Ecto neural progenitor cell (in vitro differentiated cells): ENCODE data around the gene PFN3.

Experiments
- DNase-seq: peaks from one replicate; pipeline ENCODE4 v3.0.0-alpha.2; 2018; ENCODE audit warnings: low spot score

Gene PFN3

DNA sequence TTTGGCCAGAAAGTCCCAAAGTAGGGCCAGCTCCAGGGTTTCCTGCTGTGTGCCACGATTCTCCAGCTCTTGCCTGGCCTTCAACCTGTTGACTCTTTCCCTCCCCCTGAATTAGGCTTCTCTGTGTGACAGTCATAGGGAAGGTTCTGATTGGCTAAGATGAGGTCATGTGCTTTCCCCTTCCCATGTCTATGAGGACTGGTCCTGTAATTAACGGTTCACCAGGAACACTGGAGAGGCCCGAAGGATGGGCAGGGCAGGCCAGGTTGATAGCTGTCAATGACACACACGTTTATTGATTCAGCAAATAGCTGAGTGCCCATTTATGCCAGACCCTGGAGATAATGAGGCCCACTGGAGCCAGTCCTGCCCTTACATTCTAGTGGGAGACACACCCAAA is 37.2 kb upstream of the PFN3 start:
- DNase-seq: no peak

- no peak for DNase-seq
Observed at GRCh38 chr5:177435847-177436536, 35.5 kb upstream of the PFN3 start.

DNA sequence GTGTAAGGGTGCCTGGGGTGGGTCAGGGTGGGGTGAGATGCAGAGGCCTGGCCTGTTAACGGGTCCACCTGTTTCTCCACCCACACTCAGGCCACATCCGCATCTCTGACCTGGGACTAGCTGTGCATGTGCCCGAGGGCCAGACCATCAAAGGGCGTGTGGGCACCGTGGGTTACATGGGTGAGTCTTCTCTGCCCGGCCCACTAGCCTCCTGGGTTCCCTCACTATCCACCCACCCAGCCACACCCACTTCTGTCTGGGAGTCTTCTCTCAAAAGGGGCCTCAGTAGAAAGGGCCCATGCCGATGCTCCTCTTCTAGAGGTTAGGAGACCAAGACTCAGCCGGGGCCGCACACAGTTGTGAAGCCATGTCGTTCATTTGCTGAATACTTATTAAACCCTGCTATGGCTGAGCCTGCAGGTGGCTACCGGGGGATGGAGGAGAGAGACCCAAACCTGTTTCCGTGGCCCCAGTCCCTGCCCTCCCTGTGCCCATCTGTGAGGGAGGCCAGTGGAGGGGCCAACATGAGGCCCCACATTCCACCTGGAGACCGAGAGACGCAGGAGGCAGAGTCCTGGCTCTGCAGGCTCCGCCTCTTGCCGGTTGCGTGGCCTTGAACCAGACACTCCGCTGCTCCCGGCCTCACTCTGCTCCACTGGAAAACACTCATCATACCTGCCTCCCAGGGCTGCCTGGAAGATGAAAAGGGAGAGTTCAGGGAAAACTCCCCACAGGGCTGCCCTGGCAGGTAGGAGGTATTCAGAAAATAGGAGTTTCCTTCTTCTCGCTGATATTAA is 34.7 kb upstream of the PFN3 start:
- no peak for DNase-seq

DNA sequence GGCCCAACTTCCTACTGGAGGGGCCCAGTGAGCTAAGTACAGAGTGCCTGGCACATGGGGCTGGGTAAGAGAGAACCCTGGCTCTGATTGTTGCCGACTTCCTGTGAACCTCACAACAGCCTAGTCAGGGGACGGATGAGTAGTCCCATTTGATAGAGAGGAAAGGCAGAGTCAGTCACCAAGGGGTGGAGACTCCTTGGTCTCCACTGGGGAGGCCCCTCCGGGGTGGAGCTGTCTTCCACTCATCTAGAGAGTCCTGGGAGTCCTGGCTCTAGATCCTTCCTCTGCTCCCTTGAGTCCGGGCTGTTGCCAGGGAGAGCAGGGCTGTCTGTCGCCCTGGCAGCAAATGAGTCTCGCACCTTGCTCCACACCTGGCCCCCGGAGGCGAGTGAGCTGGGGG is 34.0 kb upstream of the PFN3 start:
- no peak for DNase-seq

DNA sequence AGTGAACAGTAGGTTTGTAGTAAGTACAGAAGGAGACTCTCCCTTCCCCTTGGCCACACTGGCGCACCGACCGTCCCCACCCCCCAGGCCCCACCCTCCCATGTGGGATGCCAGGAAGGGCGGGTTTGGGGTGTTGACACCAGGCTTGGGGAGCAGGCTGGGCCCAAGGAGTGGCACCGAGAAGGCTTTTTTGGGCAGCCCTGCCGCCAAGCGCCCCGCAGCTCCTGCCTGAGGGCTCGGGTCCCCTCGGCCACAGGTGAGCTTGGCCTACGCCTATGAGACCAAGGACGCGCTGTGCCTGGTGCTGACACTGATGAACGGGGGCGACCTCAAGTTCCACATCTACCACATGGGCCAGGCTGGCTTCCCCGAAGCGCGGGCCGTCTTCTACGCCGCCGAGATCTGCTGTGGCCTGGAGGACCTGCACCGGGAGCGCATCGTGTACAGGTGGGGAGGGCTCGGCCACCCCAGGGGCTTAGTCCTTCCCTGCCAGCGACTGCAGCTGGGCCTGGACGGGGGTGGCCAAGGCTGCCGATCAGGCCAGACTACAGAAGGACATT is 33.3 kb upstream of the PFN3 start:
- no peak for DNase-seq

DNA sequence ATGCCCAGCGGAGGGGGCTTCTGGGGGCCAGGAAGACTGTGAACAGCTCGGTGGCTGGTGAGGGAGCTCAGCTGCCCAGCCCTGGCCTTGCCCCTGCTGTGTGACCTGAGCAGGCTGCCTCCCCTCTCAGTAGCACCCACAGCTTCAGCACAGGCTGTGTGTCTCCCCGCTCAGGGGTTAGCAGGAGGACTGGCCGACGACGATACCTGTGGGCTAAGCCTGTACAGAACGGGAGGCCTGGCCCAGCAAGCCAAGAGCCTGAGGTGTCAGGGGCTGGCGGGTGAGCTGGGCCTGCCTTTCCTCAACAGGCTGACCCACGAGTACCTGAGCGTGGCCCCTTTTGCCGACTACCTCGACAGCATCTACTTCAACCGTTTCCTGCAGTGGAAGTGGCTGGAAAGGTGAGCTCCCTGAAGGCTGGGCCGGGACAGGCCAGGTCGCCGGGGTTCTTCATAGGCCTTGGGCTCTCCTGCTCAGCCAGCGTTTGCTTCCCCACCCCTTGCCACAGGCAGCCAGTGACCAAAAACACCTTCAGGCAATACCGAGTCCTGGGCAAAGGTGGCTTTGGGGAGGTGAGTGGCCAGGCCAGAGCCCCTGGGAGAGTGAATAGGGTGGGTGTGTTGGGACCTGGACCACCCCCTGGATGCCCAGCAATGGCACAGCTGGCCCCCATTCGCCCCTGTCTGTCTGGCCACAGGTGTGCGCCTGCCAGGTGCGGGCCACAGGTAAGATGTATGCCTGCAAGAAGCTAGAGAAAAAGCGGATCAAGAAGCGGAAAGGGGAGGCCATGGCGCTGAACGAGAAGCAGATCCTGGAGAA is 32.6 kb upstream of the PFN3 start:
- DNase-seq: no peak

DNA sequence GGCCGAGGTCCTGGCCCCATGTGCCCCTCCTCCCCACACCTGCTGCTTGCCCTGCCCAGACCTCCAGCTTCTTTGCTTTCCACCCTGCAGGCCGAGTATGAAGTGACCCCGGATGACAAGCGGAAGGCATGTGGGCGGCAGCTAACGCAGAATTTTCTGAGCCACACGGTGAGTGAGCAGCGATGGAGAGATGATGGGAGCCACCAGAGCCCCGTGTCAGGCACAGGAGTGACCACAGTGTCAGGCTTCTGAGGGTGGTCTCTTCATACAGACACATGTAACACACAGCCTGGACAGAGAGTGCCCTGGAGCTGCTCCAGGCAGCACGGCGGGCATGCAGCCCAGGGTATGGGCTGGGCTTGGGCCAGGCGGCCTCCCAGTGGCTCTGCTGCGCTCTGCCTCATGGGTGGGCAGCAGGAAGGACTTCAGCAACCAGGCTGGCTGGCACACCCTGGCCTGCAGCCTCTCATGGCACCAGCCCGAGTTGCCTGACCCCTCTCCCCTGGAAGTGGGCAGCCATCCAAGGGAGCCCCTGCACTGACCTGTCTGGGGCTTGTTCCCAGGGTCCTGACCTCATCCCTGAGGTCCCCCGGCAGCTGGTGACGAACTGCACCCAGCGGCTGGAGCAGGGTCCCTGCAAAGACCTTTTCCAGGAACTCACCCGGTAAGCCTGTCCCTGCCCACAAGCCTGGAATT is 31.8 kb upstream of the PFN3 start:
- no peak for DNase-seq

GRCh38 chr5:177431317-177432142 is 31.1 kb upstream of the PFN3 start:
- no peak for DNase-seq

DNA sequence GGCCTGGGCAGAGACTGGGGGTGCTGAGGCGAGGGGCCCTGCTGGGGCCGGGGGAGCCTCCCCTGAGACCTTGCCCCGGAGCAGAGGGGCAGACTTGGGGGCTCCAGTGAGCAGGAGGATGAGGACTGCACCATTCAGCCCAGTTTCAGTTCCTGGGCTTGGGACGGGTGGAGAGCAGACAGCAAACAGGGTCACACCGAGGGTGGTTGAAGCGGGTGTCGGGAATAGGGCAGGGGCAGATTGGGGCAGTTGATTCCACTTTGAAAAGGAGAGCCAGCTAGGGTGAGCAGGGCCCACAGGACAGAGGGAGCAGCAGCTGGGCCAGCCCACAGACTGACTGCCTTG is 30.5 kb upstream of the PFN3 start:
- no peak for DNase-seq

DNA sequence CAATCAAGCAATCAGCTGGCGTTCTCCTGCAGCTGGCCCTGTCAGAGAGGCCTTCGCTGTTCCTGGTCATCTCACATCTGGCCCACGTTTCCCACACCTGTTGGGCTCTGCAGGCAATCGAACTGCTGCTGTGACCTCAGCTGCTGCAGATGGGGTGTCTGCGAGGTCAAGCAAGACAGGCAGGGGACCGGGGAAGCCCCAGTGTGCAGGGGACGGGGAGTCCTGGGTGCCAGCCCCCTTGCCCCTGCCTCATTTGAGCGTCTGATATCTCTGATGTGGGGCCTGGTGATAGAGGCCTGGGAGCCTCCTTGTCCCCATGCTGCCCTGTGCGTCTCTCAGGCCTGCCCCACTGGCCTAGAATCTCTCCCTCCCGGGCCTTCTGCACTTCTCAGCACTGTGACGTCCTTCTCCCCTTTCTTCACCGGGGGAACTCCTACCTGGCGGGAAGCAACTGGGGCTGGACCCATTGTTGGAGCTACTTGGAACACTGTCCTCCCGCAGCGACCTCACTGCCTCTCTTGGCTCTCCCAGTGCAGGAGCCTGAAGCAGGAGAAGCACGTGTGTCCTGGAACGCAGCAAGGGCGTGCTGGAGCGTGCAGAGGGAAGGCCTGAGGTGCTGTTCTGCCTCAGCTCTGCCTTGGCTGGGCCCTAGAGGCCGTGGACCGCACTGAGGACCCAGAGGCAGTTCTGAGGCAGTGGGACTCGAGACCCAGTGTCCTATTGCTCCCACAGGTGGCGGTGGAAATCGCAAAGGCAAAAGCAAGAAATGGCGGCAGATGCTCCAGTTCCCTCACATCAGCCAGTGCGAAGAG is 29.9 kb upstream of the PFN3 start:
- DNase-seq: no peak

GRCh38 chr5:177429248-177430040 is 29.0 kb upstream of the PFN3 start:
- DNase-seq: no peak

DNA sequence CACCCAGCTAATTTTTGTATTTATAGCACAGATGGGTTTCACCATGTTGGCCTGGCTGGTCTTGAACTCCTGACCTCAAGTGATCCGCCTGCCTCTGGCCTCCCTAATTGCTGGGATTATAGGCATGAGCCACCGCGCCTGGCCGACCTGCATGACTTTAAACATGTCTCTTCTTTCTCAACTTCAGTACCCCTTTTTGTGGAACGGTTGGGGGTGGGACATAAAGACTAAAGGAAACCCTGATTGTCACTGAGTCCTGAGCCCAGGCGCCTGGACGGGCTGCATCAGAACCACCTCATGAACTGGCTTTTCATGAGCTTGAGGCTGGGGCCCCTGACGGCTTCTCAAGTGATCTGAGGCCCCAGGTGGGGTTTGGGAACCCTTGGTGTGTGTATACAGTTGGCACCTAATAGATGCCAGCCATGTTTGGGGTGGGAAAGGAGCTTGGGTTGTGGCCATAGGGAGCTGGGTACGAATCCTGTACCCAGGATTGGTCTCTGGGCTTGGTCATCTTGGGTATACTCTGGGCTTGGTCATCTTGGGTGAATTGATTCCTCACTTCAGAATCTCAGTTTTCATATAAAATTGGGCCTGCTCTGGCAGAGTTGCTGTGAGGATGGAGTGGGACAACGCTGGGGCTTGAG is 28.2 kb upstream of the PFN3 start:
- no peak for DNase-seq

DNA sequence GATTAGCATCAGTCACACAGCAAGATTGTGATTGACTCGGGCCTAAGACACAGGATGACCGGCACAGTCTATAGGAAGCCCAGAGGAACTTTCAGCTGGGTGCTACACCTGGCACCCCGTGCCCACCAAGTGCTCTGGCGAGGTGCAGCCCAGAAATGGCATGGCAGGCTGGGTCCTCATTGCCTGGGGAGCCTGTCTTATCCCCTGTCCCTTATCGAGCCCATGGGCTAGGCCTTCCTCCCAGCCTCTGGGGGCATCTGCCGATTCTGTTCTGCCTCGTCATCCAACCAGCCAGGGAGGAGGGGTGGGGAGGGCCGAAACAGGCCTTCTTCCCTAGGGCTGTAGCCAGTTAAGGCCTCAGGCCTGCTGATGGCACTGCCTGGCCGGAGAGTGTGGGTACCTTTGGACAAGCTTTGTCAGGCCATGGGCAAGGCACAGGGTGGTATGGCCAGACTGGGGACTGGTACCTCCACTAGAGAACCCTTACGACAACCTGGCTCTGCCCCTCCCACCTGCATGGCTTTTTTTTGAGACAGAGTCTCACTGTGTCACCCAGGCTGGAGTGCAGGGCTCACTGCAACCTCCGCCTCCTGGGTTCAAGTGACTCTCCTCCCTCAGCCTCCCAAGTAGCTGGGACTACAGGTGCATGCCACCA is 27.6 kb upstream of the PFN3 start:
- no peak for DNase-seq

DNA sequence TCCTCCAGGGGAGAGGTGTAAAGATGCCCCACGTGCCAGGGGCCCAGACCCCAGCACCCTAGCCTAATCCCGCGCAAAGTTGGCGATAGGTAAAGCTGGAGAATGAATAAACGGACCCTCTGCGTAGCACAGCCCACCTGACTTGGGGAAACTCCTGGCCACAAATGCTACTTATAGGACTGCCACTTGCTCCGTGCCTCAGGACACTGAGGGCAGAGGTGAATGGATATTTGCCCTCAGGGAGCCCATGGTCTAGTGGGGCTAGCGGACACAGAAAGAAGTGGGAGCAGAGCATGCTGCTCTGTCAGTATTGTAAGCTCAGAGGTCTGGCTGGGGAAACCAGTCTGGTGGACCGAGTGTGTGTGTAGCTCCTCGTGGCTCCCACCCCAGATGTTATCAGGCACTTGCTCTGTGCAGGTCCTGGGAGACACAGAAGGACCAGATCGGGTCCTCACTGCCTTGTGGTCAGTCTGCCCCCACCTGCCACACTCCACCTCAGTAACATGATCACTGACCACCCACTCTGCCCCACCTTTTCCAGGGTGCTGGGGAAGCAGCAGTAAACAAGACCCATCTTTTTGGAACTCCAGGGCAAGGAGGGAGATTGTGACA is 26.9 kb upstream of the PFN3 start:
- DNase-seq: no peak

GRCh38 chr5:177426566-177427210 is 26.2 kb upstream of the PFN3 start, which contains the start of gene GRK6:
Gene GRK6 (plus strand): TSS chr5:177426676. CDS start chr5:177426846, 170 bp downstream.
- DNase-seq: no peak

- peak; percentile 99 for DNase-seq
Observed at GRCh38 chr5:177425801-177426565, 25.5 kb upstream of the PFN3 start.
